22Rv1 (cell line): ENCODE results near the gene FERMT1.

Experiments
- CTCF ChIP-seq: fragments of 450-650 bp; IDR thresholded peaks from 2 replicates; pipeline ENCODE4 v1.5.1; 2017; ENCODE audit warnings: mild to moderate bottlenecking
- ZFX ChIP-seq: fragments of 450-650 bp; IDR thresholded peaks from 2 replicates; pipeline ENCODE4 v1.6.1; 2017; ENCODE audit warnings: antibody characterized with exemption, borderline replicate concordance

DNA sequence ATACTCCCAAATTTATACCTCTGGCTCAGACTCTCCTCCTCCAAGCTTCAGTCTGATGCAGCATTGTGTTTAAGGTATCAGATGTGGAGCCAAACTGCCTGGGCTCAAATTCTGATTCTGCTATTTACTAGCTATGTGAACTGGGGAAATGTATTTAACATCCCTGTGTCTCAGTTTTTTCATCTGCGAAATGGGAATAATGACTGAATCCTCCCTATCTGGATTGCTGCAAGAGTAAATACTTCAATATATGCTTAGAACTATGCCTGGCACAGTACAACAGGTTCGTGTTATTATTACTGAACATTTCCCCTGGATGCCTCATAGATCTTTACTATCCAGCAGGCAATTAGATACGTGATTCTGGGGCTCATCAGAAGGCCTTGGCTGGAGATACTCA is 74.4 kb downstream of the FERMT1 start:
- TF ChIP-seq CTCF, result no peak
- no peak for TF ChIP-seq ZFX
